IPS-15b (cell line): ENCODE results near the gene ZBTB4.
"Not testable (repeated sequence)": the region's sequence is repeated elsewhere in the genome, so short reads cannot be mapped to it uniquely, and the experiment has no call there.

ENCODE experiments used
- H3K27me3 ChIP-seq: one replicate; pipeline ENCODE4 v1.6.1; 2013; ENCODE audit warnings: low read length; ENCODE audit not compliant: control insufficient read depth, insufficient read depth
- H3K36me3 ChIP-seq: one replicate; pipeline ENCODE4 v1.6.1; 2013; ENCODE audit warnings: low read length; ENCODE audit not compliant: control insufficient read depth, insufficient read depth
- H3K4me1 ChIP-seq: one replicate; pipeline ENCODE4 v1.6.1; 2013; ENCODE audit warnings: mild to moderate bottlenecking, low read length; ENCODE audit not compliant: control insufficient read depth, insufficient read depth
- H3K4me3 ChIP-seq: one replicate; pipeline ENCODE4 v1.5.1; 2013; ENCODE audit warnings: low read depth, low read length
- H3K9ac ChIP-seq: one replicate; pipeline ENCODE4 v1.6.1; 2013; ENCODE audit warnings: low read depth, mild to moderate bottlenecking, low read length
- H3K9me3 ChIP-seq: one replicate; pipeline ENCODE4 v1.6.1; 2013; ENCODE audit warnings: mild to moderate bottlenecking, low read length; ENCODE audit not compliant: control insufficient read depth, insufficient read depth

ZBTB4 gene

DNA sequence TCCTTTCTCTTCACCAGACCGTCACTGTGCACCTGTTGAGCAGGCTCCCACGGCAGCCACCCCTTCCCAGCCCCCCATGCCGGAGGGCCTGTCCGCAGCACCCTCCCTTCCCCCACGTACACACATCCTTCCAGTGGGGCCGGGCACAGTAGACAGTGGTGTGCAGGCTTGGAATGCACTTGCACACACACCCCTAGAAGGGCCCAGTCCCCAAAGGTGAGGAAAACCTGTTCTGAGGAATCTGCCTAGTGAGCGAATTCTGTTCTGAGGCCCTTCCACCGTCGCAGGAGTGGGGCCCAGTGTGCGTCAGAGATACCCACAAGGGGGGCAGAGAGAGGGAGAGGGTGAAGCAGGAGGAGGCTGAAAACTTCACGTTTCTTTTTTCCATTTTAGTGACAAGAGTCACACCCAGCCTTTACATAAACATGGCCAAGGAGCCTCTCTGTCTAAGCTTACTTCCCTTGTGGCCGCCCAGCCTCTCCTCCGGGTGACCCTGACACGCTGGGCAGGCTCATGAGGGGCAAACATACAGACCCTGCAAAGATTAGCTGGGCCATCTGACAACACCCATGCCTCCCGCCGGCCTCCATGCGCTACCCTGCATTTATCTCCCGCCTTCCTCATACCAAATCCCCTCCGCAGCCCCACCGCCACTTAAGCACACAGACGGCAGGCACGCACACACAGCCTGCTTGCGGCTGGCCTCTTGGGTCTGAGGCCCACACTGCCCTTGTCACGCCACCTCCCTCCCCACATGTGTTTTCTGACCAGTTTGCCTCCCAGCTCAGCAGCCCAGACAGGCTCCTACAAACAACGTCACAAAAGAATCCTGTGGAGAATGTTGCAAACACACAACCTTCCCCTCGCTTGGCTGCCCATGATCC lies 1.8 kb downstream of the ZBTB4 start:
- Histone ChIP-seq H3K4me3 (peak overlapping the region; percentile 54), H3K9ac (no peak overlapping the region), H3K9me3 (no peaks in the 10 kb centered on the region), H3K27me3 (no peaks in the 10 kb centered on the region), H3K4me1 (peaks cover 10% of the 10 kb centered on the region), H3K36me3 (no peaks in the 10 kb centered on the region)

DNA sequence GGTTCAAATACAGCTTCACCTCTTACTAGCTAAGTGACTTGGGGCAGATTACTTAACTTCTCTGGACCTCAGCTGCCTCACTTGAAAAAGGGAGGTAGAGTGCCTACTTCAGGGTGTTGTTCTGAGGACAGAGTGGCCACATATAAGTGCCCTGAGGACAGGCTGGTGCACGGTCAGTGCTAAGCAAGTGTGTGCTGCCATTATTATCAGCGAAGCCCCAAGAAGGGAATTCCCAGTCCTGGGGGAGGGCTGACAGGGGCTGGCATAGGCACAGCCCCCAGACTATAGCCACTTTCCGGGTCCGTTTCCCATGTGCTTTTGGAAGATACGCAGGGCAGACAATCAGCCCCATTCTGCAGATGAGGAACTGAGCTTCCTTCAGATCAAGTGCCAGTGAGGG lies 2.5 kb downstream of the ZBTB4 start:
- Histone ChIP-seq H3K36me3 (no peaks in the 10 kb centered on the region), H3K4me1 (peaks cover 10% of the 10 kb centered on the region), H3K4me3 (no peak overlapping the region), H3K27me3 (no peaks in the 10 kb centered on the region), H3K9ac (no peak overlapping the region), H3K9me3 (no peaks in the 10 kb centered on the region)

DNA sequence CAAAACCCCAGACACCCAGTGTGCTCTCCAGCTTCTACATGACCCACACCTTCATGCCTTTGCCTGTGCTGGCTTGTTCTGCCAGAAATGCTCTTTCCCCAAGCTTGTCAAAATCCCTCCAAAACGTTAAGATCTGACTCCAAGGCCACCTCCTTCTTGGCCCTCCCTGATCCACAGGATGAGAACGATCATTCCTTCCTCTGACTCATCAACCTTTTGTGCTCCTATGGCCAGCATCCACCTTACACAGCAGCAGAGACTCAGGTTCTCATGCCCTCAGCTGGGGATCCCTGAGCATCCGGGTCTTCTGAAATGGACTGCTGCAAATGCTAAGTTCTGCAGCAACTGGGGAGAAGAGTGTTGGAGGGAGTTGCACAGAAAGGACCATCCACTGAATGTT lies 2.9 kb downstream of the ZBTB4 start:
- Histone ChIP-seq H3K4me1 (peaks cover 10% of the 10 kb centered on the region), H3K9ac (no peak overlapping the region)

DNA sequence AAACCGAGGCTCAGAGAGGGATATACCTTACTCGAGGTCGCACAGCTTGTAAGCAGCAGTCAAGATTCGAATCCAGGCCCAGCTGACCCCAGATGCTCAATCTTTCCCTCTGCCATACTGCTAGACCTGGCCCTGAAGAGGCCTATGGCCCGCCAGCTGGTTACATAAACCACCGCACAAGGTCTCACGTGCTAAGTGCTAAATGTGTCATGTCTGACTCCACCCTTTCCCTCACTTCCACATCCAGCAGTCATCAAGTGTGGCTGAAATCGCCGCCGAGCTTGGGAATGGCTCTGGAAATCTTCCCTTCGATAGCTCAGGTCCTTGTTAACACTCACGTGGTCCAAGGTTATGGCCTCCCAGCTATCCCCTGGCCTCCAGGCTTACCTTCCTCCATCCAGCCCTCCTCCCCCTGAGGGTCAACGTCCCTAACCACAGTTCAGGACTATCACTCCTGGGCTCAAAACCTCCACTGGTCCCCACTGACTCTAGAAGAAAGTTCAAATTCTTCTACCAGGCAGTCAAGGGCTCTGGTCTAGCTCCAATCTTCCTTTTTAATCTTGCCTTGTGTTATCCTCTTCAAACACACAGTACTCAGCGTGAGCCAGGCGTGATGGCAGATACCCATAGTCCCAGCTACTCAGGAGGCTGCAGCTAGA lies 3.5 kb downstream of the ZBTB4 start:
- no peak overlapping the region for H3K9ac ChIP-seq
- no peak overlapping the region for H3K4me3 ChIP-seq
- no peaks in the 10 kb centered on the region for H3K27me3 ChIP-seq
- no peaks in the 10 kb centered on the region for H3K36me3 ChIP-seq
- H3K4me1 ChIP-seq: peaks cover 10% of the 10 kb centered on the region
- no peaks in the 10 kb centered on the region for H3K9me3 ChIP-seq

More for the DNA sequence above, 2.9 kb downstream of the ZBTB4 start:
- H3K36me3 ChIP-seq: no peaks in the 10 kb centered on the region
- H3K27me3 ChIP-seq: no peaks in the 10 kb centered on the region
- H3K4me3 ChIP-seq: no peak overlapping the region
- H3K9me3 ChIP-seq: no peaks in the 10 kb centered on the region

DNA sequence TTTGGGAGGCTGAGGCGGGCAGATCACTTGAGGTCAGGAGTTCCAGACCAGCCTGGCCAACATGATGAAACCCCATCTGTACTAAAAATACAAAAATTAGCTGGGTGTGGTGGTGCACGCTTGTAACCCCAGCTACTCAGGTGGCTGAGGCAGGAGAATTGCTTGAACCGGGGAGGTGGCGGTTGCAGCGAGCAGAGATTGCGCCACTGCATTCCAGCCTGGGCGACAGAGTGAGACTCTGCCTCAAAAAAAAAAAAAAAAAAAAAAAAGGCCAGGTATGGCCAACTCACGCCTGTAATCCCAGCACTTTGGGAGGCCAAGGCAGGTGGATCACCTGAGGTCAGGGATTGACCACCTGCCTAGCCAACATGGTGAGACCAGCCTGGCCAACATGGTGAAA lies 4.7 kb downstream of the ZBTB4 start:
- H3K4me3 ChIP-seq, H3K27me3 ChIP-seq, H3K9ac ChIP-seq, H3K9me3 ChIP-seq, H3K36me3 ChIP-seq: not testable (repeated sequence)
- H3K4me1 ChIP-seq: peaks cover 10% of the 10 kb centered on the region

DNA sequence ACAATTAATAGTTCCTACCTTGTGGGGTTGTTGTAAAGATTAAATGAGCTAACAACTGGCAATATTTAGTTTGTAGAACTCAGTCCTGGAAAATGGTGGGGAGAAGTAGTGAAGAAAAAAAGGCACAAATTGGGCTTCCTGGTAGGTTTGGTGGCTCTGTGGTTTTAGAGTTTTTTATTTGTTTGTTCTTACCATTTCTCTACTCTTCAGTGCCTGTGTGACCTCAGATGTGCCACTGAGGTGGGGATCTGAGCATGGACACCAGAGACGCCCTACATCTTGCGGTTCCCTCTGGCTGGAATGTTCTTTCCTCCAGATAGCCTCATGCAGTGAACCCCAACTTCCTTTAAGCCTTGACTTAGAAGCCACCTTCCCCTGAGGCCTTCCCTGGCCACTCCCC lies 7.7 kb downstream of the ZBTB4 start:
- peaks cover 4% of the 10 kb centered on the region for H3K4me1 ChIP-seq
- no peaks in the 10 kb centered on the region for H3K9me3 ChIP-seq
- H3K36me3 ChIP-seq: no peaks in the 10 kb centered on the region
- no peak overlapping the region for H3K4me3 ChIP-seq
- H3K9ac ChIP-seq: no peak overlapping the region
- no peaks in the 10 kb centered on the region for H3K27me3 ChIP-seq

DNA sequence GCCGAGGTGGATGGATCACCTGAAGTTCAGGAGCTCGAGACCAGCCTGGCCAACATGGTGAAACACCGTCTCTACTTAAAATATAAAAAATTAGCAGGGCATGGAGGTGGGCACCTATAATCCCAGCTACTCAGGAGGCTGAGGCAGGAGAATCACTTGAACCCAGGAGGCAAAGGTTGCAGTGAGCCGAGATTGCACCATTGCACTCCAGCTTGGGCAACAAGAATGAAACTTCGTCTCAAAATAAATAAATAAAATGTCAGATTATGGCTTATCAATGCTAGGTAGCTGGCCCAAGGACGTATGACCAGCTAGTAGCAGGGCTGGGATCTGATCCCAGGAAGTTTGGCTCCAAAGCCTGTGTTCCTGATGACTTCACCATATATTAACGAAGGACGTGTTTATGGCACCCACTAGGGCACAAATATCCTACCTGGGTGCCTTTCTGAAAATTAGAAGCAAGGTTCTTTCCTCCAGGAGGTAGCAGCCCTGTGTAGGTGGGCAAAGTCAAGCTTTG lies 8.9 kb downstream of the ZBTB4 start:
- H3K9me3 ChIP-seq, H3K4me3 ChIP-seq, H3K9ac ChIP-seq, H3K36me3 ChIP-seq, H3K4me1 ChIP-seq, H3K27me3 ChIP-seq: not testable (repeated sequence)

DNA sequence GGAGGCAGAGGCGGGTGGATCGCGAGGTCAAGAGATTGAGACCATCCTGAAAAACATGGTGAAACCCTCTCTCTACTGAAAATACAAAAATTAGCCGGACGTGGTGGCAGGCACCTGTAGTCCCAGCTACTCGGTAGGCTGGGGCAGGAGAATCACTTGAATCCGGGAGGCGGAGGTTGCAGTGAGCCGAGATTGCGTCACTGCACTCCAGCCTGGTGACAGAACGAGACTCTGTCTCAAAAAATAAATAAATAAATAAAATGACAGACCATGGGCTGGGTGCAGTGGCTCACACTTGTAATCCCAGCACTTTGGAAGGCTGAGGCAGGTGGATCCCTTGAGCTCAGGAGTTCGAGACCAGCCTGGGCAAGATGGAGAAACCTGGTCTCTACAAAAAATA lies 9.6 kb downstream of the ZBTB4 start:
- not testable (repeated sequence) for H3K4me1 ChIP-seq, H3K27me3 ChIP-seq

DNA sequence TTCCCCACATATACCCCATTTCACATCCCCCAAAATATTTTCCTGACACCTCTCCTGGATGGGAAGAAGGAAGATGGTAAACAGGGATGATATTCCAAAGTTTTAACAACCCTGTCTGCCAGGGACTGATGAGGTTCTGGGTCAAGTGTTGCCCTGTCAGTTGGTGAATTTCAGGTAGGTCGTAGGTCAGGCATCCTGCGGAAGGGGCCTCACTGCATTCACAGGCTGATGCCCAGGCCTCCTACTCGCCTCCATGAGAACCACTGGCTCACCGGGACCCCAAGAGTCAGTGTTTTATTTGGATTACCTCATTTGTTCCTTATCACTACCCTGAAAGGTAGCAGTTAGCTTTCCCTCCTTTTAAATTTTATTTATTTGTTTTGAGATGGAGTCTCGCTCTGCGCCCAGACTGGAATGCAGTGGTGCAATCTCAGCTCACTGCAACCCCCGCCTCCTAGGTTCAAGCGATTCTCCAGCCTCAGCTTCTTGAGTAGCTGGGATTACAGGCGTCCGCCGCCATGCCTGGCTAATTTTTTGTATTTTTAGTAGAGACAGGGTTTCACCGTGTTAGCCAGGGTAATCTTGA lies 10.5 kb downstream of the ZBTB4 start:
- Histone ChIP-seq H3K9me3 (no peaks in the 10 kb centered on the region), H3K4me3 (no peak overlapping the region), H3K27me3 (no peaks in the 10 kb centered on the region), H3K36me3 (peaks cover 2% of the 10 kb centered on the region), H3K9ac (no peak overlapping the region), H3K4me1 (no peaks in the 10 kb centered on the region)

More for the DNA sequence above, 9.6 kb downstream of the ZBTB4 start:
- not testable (repeated sequence) for H3K9me3 ChIP-seq, H3K36me3 ChIP-seq, H3K9ac ChIP-seq, H3K4me3 ChIP-seq

DNA sequence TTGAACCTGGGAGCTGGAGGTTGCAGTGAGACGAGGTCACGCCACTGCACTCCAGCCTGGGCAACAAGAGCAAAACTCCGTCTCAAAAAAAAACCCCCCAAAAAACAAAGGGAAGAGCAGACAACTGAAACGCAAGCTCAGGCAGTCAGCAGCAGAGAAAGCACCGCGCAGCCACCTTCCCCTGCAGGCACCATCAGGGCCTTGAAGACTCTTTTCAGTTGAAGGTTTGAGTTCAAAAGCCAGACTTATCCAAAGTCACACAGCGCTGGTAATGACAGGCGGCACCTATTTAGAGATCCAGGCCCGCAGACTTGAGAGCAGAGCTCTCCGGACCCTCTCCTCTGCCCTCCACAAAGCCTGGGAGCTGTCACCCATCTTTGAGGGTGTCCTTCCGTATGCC lies 11.1 kb downstream of the ZBTB4 start:
- Histone ChIP-seq H3K27me3 (no peaks in the 10 kb centered on the region), H3K36me3 (peaks cover 2% of the 10 kb centered on the region), H3K9me3 (no peaks in the 10 kb centered on the region), H3K4me1 (no peaks in the 10 kb centered on the region), H3K9ac (no peak overlapping the region), H3K4me3 (no peak overlapping the region)

DNA sequence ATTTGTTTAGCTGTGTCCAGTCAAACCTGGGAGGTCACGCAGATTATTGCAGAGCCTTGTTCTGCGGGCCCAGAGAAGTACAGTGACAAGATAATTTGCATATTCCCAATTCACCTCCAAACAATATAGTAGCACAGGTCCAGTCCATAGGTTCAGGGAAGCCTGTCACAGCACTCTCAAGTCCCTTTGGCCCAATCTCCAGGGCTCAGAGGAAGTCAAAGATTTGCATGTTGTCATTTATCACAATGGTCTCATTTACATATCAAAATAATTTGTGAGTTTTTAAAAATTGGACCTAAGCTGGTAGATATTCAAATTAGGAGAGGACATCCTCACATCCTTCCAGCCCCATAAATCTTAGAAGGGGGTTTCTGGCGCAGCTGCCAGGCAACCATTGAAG lies 11.9 kb downstream of the ZBTB4 start:
- H3K9ac ChIP-seq: no peak overlapping the region
- no peaks in the 10 kb centered on the region for H3K27me3 ChIP-seq
- H3K9me3 ChIP-seq: no peaks in the 10 kb centered on the region
- peaks cover 2% of the 10 kb centered on the region for H3K36me3 ChIP-seq
- H3K4me1 ChIP-seq: no peaks in the 10 kb centered on the region
- H3K4me3 ChIP-seq: no peak overlapping the region
